HTERT RPE-1 (cell line): Measurements from ENCODE around the gene CDC20B.

ENCODE experiments used
- in situ Hi-C: fragments of 300-500 bp; cut with MboI; formaldehyde crosslinking; loops from 4 replicates; pipeline ENCODE4 v1.14.3; 2020; ENCODE audit warnings: low sequenced_read_pairs

Gene CDC20B, protein sequence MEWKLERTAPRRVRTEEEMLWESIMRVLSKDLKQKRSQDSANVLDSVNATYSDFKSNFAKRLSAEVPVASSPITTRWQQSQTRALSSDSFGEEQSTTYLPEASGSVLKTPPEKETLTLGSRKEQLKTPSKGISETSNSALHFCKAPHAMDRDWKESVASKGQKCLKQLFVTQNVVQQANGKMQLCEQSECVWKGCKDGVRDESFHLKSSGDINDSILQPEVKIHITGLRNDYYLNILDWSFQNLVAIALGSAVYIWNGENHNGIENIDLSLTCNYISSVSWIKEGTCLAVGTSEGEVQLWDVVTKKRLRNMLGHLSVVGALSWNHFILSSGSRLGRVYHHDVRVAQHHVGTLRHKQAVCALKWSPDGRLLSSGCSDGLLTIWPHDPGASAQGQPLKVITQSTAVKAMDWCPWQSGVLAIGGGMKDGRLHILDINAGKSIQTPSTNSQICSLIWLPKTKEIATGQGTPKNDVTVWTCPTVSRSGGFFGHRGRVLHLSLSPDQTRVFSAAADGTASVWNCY

GRCh38 chr5:55172937-55173686 is at the start of gene CDC20B:
Gene CDC20B (minus strand): TSS chr5:55173177. CDS start chr5:55173000, 177 bp downstream.
- in situ Hi-C loops, result no loop called here

DNA sequence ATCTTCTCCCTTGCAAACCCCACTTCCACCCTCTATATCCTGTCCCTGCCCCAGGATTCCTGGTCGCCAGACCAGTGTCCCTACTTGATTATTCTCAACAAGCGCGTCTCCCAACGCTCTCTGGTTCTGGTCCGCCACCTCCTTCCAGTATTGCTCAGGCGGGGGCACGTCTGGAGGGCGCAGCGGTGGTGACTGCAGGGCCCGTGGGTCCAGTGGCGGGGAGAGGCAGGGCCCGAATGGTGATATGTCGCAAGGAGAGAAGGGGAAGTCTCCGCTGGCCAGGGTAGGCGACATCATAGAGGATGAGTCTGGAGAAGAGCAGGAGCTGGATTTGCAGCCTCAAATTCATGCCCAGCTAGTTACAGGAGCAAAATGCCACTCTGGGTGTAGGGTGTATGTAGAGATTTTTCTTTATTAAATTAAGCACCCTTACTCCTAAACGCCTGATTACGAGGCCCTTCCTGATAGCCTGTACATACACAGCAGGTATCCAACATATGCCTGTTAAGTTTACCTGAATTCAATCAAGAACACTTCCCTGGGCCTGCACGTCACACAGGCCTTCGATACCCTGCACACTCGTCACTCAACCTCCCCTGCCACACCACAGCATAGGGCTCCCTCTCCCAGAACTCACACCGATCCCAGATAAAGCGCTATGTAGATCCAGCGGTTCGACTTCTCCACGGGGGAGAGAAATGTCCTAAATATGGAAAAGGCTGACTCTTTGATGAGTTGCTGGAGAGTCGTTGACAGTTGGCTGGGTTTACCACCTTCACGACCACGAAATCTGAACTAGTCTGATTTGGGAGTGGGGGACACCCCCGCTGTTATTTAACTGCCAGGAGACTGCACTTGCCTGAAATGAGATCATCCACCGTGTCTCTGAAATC is 49.4 kb upstream of the CDC20B start:
- in situ Hi-C loops, result no loop called here

DNA sequence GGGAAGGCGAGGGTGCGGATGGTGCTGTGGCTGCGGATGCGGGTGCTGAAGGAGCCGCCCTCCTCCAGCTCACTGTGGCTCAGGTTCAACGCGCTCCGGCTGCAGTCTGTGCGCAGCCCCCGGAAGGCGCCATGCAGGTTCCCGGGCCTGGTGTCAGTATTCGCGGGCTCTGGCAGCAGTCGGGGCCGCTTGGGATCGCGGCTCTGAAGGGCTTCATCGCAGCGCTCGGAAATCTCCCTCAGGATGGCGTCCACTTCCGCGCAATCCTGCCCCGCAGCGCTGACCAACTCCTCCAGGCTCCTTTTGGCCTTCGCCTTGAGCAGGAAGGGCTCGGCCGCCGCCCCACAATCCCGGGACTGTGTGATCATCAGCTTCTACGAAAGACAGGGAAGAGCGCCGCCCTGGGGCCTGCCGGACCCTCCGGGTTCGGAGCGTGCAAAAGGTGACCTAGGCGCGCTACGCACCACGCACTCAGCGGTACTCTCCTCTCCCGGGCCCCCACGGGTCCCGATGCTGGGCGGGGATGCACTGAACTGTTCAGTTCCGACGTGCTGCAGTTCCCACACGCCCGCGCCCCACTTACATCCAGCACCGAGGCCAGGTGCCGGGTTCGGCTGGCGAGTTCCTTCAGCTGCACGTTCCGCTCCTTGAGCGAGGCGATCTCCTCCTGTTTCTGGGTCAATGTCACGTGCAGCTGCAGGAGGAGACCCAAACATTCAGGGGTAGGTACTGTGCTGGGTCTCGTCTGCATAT is 47.6 kb upstream of the CDC20B start:
- in situ Hi-C loops, result no loop called here

DNA sequence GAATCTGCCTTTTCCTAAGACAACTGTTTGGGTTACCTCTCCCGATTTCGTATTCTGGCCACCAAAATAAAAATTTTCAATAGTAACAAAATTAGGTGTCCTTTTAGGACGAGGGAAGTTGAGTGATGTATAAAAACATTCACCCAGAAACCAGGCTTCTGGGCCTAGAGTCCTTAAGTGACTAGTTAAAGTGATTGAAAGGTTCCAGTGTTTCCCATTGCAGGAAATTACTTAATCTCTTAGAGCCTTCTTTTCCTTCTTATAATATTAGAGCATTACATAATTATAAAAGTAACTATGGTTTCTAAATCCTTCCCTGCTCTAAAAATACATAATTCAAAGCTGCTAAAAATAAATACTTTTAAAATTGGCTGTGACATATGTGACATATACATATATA is 46.8 kb upstream of the CDC20B start:
- in situ Hi-C loops, result no loop called here

DNA sequence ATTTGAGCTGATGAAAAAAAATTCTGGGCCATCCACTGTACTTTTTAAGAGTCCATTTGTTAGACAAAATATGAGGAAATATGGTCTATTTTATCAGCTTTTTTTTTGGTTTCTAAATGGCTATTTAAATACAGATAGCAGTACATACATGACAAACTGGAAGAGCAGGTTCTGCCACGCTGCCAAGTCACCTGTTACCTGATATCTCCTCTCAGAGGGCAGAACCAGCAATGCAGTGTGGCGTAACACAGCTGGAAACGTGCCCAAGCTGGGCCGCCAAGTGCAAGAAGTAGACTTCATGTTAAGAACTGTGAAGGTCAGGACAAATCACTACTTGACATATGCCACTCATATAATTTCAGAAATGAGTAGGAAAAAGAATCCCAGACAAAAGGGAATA is 46.0 kb upstream of the CDC20B start:
- in situ Hi-C loops, result no loop called here

DNA sequence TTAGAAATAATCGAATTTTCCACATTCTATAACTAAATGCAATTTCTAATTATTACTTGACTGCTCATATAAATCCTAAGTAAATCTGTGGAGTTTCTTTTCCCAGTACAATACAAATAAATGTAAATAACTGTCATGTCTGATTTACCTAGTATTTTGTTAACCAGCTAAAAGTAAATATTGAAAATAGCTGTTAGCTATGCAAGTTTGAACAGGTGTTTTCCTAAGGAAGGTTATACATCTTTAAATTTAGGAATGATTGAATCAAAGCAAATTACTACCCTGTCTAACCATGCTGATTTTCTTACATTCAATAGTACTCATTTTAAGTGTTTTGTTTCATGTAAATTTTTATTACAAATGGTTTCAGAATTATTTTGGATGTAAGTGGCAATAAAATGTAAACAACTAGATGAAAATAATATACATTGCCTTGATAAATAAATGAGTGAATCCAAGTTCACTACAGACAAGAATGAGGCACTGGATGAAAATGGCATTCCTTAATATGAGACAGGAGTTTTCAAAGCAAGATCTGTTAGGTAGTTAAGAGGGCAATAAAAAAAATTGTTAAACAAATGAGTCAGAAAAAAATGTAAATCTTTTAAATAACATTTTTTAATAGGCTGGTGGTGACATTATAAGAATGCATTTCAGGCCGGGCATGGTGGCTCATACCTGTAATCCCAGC is 38.4 kb upstream of the CDC20B start:
- in situ Hi-C loops, result no loop called here

DNA sequence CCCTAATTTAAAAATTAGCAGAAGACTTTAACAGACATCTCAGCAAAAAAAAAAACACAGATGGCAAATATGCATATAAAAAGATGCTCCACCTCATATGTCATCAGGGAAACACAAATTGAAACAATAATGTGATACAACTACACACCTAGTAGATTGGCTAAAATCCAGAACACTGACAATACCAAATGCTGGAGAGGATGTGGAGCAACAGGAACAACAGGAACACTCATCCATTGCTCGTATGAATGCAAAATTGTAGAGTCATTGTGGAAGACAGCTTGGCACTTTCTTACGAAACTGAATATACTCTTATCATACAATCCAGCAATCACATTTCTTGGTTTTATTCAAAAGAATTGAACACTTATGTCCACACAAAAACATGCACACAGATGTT is 32.0 kb upstream of the CDC20B start:
- in situ Hi-C loops, result no loop called here

- in situ Hi-C loops, result no loop called here
These were observed 18.2 kb upstream of the CDC20B start for GRCh38 chr5:55191165-55191564.

DNA sequence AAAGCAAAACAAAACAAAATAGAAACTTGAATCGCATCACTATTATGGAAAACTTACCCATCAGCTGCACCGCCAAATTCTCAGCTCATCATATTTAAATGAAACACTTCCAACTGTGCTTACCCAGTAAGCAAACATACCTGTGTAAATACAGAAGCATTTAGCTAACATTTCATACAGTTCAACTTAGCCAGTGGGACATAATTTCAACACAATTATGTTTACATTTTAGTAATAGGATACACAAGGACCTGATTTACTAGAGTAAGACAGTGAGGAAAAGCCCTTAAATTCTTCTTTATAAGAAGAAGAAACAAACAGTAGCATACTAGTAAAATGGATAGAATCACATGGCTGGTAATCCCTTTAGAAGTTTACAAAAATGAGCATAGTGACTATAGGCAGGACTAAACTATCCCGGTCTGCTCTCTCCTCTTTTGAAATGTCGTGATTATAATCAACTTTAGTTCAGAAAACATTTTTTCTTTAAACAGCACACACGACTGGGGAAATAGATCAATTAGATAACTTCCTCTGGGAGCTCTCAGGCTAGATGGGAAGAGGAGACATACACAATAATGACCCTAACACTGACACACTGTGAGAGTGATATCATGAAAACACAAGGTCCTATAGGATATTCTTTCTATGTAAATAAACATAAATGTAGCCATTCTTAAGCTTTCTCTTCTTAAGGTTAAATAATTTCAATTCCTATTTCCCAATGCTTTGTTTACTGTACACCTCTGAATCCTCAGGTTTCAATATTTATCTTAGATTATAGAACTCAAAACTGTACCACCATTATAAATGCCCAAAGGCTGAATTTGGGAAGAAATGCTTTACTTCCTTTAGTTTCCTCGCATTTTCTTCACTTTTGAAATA is 15.9 kb upstream of the CDC20B start:
- in situ Hi-C loops, result no loop called here

- in situ Hi-C loops, result no loop called here
These were observed 14.4 kb upstream of the CDC20B start for GRCh38 chr5:55187370-55187769.

DNA sequence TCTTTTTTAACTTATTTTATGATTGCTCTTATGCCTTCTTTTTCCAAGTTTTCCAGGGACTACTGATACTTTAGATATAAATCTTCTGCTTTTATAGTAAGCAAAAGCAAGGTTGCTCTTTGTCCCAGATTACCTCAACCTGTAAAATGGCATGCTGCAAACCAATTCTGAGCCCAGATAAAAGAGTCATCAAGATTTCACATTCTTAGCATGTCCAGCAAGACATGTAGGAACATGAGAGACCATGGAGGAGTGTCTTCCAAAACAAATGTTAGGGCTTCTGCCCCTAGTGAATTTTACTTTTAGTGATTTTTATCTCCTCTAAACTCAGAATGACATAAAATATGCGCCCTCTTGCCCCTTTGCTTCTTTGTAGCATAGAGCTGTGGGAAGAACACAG is 7.0 kb upstream of the CDC20B start:
- in situ Hi-C loops, result no loop called here

DNA sequence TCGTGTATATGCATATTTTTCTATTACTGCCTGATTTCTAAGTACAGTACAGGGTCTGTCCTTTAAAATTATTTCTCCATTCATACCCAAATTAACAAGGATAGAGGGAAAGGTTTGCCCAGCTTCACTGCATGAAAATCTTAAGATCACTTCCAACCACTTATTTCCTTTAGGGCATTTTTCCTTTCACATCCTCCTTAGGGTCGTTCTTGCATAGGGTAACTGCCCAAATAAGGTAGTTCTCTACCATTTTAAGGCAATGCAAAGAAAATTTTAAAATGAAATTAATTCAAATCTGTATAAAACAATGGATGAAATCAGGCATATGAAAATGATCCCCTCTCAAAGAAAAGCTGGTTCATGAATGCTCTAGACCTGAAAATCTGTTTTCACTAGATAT is 4.1 kb upstream of the CDC20B start:
- in situ Hi-C loops, result no loop called here

DNA sequence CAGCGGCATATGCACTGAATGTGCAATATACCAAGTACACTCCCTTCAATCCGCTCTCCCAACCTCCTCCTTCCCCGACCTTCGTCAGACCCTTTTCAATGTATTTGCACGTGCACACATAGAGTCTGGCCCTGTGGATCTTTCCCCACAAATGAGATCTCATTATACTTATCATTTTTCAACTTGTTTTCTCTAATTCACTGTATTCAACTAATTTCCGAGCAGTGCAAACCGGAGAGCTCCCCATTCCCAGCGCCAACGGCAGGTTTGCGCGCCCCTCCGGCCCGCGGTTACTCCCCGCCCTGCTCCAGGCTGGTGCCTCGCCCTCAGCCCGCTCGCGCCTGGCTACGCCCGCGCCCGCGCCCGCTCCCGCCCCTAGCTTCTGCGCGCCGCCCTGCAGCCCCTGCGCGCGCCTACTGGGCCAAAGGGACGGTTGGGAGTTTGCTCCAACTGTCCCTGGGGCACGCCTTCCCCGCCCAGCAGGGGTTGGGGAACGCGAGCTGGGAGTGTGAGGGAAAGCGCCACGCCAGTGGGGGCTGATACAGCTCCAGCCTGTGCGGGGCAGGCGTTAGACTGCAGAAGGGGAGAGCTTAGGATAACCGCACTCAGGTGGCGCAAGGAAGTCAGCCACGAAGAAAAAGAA is 3.3 kb upstream of the CDC20B start:
- in situ Hi-C loops, result no loop called here

- in situ Hi-C loops, result no loop called here
These were observed 2.8 kb upstream of the CDC20B start for GRCh38 chr5:55175781-55176175.

GRCh38 chr5:55173687-55174230 is 782 bp upstream of the CDC20B start:
- in situ Hi-C loops, result no loop called here

DNA sequence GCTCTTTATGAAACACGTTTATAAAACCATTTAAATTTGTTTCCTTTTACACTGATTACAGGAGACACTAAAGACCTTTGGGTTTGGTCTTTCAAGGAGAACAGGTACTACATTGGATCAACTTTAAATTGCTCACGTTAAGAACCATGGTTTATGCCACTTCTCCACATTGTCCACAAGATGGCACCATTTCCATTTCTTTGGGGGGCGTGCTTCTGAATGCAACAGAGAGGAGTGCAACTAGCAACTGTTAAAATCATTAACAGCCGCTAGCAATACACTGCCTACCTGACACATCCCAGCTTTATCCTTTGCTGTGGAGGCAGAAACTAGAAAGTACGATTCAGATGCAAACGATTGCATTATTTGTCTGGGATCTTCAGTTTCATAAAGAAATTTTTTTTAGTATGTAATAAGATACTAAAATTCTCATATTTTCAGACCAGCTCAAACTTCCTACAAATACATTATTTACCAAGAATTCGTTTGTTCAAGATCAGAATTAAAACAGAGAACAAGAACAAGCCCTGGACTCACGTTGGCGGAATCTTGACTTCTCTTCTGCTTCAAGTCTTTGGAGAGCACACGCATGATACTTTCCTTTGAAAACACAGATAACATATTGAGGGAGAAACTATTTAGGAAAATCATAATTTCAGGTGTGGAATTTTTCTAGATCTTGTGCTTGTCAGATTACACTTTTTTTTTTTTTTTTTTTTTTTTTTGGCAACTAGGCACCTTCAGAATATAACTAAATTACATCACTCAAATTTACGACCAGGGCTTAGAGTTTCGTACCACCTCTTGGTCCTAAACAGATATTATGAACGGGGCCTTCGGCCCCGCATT is 702 bp downstream of the CDC20B start:
- in situ Hi-C loops, result no loop called here

DNA sequence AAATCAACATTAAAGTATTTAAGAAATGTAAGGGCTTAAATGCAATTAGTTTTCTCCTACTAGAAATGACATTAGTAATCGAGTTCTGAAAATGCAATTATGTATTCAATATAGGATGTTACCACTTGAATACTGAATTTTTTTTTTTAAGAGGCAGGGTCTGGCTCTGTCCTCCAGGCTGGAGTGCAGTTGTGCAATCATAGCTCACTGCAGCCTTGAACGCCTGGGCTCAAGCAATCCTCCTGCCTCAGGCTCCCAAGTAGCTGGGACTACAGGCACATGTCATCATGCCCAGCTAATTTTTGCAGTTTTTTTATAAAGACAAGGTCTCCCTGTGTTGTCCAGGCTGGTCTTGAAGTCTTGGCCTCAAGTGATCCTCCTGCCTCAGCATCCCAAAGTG is 1.5 kb downstream of the CDC20B start:
- in situ Hi-C loops, result no loop called here
